GF-D8 (cell line): ENCODE data around the gene TNN.
"Not testable (repeated sequence)": the region's sequence is repeated elsewhere in the genome, so short reads cannot be mapped to it uniquely, and the experiment has no call there.

Source experiments
- DNase-seq: peaks from one replicate; lab custom pipeline; 2025; lab: John Stamatoyannopoulos, UW

Gene TNN

DNA sequence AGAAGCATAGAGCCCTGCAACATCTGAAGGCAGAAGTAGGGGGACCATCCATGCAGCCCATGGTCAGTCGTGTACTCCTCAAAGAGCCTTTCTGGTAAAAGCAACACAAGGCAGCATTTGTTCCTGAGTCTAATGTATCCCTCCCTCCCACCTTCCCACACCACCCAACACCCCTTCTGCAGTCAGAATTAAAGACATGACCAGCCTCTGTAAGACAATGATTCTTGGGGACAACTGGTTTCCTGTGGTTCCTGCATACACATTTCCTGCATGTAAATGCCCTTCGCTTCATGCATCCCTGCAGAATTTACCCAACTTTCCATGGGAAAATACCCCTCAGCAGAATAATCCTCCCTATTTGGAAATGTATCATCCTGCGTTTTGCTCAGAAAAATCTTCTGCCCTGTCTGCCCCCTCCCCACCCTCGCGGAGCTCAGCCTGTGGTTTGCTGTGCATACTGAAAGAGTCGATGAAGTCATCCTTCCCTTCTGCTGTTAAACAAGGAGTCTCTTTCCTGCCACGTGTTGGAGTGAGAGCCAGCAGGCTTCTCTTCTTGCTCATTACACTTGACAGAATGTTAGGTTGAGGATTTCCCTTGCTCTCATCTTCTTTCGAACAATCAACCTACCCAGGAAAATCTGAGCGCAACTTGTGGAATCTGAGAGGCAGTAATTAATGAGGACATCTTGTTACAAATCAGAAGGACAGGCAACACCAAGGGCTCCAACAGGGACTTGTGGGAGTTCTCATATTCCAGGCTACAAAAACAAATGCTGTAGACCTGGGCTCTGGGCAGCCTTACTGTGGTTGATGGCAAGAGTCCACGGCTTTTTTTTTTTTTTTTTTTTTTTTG is 4.7 kb downstream of the TNN start:
- DNase-seq: peak; percentile 36

- DNase-seq: peak; percentile 3
These were observed 5.4 kb downstream of the TNN start for GRCh38 chr1:175073061-175073460.

- DNase-seq: no peak
These were observed 6.0 kb downstream of the TNN start for GRCh38 chr1:175073633-175074032.

DNA sequence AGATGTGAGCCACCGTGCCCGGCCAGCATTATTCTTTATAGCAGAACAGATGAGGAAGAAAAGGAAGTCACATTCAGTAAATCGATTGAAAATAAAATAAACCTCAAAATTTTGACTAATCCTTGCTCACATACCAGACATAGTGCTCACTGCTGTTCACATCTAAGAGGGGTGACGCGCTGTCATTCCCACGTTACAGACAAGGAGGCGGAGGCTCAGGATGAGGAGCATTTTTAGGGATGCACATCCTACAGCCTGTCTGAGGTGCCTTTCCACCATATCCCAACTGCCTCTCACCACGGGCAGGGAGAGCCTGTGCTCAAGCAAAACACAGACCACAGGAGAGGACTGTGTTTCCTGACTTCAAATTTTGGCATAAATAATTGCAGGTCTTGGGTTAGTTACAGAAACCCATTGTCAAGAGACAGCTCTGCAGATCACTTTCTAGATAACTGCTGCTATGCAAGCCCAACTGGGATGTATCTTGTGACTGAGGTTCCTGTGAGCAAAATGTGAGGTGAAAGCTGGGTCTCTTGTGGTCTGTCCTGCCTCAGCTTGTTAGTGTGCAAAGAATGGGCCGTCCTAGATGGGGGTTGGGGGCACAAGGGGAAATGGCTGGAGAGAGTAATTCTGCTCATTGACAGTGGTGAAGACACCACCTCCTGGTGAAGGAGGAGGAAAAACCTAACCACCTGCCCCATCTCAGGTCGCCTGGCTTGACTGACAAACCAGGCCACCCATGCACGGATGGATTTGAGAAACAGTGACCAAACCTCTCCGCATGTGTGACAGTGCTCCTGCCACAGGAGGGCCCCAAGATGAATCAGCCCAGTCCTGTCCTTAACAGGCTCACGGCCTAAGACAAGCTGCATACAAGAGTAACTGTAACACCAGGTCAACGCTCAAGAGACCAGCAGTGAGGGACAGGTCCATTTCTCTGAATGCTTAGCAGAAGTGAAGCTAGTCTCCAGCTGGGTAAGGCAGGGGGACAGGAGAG is 8.2 kb downstream of the TNN start:
- no peak for DNase-seq

DNA sequence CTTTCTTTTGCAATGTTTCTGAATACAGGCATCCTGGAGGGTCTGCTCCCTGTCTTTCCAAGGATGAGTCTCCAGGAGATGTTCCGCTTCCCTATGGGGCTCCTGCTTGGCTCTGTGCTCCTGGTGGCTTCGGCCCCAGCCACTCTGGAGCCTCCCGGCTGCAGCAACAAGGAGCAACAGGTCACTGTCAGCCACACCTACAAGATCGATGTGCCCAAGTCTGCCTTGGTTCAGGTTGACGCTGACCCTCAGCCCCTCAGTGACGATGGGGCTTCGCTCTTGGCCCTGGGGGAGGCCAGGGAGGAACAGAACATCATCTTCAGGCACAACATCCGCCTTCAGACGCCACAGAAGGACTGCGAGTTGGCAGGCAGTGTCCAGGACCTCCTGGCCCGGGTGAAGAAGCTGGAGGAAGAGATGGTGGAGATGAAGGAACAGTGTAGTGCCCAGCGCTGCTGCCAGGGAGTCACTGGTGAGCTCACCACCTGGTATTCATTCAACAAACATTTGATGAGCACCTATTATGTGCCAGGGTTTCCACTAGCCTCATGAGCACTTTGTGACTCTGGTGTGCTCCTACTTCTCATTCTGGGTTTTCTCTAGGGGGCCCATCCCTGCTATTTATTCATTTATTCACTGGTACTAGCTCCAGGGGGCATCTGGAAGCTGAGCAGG is 9.9 kb downstream of the TNN start:
- DNase-seq: no peak

DNA sequence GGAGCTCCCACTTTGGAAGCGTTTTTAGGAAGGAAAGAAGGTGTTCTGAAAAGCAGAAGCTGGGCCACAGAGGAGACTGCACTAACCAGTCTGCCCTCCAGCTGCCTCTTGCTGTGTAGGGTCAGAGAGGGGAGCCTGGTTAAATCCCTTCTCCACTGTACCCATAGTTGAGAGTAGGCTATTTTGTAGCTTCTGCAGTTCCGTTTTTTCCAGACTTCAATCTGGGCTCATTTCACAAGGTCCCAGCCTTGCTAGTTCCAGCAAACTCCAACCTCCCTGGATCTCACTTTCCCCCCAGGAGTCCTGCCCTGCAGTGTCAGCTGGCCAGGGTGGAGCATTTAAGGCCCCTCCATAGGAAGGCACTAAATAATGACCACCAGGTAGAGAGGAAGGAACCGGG is 11.0 kb downstream of the TNN start:
- DNase-seq: no peak

GRCh38 chr1:175079338-175079737 is 11.7 kb downstream of the TNN start:
- no peak for DNase-seq

- DNase-seq: no peak
These were observed 12.4 kb downstream of the TNN start for GRCh38 chr1:175080030-175080429.

GRCh38 chr1:175081983-175082382 is 14.3 kb downstream of the TNN start:
- DNase-seq: no peak

DNA sequence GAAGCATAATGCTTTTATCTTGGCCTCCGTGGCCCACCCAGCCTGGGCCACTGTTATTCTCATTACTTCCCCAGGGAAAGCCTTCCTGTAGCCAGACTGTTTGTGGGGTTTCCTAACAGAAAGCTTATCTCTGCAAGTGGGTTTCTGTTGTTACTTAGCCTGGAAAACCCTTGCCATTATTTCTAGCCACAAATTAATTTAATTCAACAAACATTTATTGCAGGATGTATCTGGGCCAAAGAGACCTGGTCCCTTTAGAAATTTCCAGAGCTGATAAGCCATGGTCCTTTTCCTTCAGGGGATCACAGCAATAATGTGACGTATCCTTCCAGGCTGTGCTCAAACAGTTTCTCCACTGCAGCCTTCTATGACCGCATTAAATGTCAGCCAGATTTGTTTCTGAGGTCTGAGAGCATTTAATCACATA is 20.9 kb downstream of the TNN start:
- DNase-seq: no peak

DNA sequence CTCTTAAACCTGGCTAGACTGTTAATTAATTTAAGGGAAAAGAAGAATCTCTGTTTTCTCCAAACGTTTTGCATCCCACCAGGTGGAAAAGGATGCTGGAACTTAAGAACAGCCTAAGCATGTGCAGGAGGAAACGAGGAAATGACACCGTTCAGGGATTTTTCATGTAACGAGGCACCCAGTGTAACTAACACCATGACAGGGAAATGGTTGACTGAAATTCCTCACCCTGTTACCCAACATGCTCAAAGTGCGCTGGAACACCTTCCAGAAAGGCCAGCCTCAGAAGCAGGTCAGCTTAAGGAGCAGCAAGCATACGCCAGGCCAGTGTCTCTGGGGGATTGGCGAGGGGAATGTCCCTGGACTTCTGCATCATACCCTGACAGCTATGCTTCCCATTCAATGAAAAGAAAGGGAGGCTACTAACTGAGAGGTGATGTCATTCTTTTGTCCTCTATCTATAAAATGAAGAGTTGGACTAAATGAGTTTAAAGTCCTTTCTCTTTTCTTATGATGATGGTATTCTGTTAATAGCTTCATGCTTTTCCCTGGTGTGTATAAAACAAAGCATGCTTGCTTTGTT is 21.6 kb downstream of the TNN start:
- DNase-seq: no peak

DNA sequence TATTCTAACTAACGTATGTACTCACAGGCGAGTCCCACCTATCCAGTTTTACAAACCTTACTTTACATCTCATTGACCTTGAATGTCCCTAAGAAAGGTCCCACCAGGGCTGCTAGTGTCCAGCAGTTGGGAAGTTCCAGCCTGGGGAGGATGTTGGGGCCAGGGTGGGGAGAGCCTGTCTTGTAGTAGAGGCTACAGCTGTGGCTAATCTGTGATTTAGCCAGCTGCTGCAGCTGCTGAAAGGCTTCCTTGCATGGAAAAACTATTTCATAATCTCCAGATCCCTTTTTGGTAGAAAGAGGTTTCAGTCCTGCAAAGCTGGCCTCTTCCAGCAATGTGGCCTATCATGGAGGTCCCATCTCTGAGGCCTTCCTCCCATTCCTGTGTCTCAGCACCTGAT is 23.1 kb downstream of the TNN start:
- DNase-seq: no peak

DNA sequence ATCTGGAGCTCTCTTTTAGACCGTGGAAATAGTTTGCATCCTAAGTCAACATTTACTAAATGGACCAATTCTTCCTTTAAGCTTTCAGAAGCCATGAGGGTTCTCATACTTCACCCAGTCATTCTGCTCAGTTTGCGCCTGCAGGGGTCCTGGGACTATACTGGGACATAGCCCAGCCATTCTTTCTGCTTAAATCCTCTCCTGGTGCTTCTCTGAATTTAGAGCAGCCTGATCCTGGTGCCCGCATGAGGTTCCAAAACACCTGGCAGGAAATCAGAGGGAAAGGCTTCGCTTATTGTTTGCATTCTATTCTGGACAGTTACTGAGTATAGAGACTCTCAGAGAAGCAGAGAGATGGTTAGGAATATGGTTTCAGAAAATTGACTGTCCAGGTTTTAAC is 27.0 kb downstream of the TNN start:
- DNase-seq: no peak

DNA sequence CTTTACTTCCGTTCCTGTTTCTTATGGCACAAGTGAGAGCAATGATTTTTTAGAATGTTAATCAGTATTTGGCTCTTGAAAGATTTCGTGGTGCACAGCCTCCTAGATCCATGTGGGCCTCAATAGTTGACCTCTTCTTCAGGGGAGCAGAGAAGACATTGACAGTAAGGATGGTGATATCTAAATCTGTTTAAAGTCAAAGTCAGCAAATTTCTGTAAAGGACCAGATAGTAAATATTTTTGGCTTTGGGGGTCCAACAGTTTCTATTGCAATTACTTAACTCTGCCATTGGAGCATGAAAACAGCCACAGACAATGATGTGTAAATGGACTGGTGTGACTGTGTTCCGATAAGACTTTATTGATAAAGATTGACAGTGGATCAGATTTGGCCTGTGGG is 27.4 kb downstream of the TNN start:
- no peak for DNase-seq

GRCh38 chr1:175095978-175096607 is 28.5 kb downstream of the TNN start:
- no peak for DNase-seq

DNA sequence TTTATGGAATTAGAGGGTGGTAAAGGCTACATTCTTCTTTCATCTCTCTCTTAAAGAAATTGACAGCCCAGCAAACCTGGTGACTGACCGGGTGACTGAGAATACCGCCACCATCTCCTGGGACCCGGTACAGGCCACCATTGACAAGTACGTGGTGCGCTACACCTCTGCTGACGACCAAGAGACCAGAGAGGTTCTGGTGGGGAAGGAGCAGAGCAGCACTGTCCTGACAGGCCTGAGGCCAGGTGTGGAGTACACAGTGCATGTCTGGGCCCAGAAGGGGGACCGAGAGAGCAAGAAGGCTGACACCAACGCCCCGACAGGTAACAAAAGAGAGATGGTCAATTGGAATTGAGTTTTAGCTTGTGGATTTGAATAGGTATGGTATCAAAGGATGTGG is 29.7 kb downstream of the TNN start:
- no peak for DNase-seq

GRCh38 chr1:175099916-175100315 is 32.3 kb downstream of the TNN start:
- no peak for DNase-seq

- DNase-seq: not testable (repeated sequence)
These were observed 34.5 kb downstream of the TNN start for GRCh38 chr1:175102166-175102565.

DNA sequence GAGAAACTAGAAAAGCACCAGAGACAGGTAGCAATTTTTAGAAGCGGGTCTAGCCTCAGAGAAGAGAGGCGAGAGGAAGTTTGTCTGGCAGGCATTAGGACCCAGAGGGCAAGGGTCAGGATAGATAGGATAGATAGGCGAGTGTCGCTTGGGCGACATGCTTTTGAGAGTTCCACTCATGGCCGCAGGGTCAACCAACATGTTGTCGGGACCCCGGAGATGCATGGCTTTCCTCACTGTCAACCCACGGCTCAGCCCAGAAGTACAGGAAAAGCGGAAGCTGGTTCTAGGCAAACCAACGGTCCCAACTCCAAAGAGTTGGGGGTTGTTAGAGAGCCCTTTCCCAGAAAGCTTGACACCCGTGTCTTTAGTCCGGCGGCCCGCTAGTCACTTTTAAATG is 38.9 kb downstream of the TNN start:
- DNase-seq: not testable (repeated sequence)

DNA sequence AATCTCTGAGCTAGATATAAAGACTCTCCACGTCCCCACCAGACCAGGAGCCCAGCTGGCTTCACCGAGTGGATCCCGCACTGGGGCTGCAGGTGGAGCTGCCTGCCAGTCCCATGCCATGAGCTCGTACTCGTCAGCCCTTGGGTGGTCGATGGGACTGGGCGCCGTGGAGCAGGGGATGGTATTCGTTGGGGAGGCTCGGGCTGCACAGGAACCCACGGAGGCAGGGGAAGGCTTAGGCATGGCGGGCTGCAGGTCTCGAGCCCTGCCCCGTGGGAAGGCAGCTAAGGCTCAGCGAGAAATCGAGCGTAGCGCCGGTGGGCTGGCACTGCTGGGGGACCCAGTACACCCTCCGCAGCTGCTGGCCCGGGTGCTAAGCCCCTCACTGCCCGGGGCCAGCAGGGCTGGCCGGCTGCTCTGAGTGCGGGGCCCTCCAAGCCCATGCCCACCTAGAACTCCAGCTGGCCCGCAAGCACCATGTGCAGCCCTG is 40.7 kb downstream of the TNN start:
- not testable (repeated sequence) for DNase-seq

- no peak for DNase-seq
These were observed 47.4 kb downstream of the TNN start for GRCh38 chr1:175114996-175115395.
